Skeletal muscle tissue (tissue), 4 donors: ENCODE measurements around the gene NOTCH3. TPM values are rescaled to one million over a fixed set of nuclear protein-coding genes. Genes with fewer than 3 reads are reported as not detected.

Experiments used
- H3K27ac ChIP-seq: one replicate; pipeline ENCODE4 v1.7.0; 2013; ENCODE audit warnings: mild to moderate bottlenecking, low read depth, low read length, inconsistent platforms
- H3K27me3 ChIP-seq, 3 donors: one replicate each; pipeline ENCODE4 v1.7.0; 2013; ENCODE audit warnings: low read length in 3 of 3; ENCODE audit not compliant: control insufficient read depth in 3 of 3, insufficient read depth in 3 of 3
- H3K36me3 ChIP-seq, 3 donors: one replicate each; pipeline ENCODE4 v1.7.0; 2013; ENCODE audit warnings: low read length in 3 of 3; ENCODE audit not compliant: control insufficient read depth in 3 of 3, insufficient read depth in 3 of 3
- H3K4me1 ChIP-seq, 3 donors: one replicate each; pipeline ENCODE4 v1.7.0; 2013; ENCODE audit warnings: low read length in 3 of 3, mild to moderate bottlenecking in 3 of 3; ENCODE audit not compliant: control insufficient read depth in 3 of 3, insufficient read depth in 3 of 3
- H3K4me3 ChIP-seq, 3 donors: one replicate each; pipeline ENCODE4 v1.7.0; 2013; ENCODE audit warnings: low read length in 3 of 3
- H3K9ac ChIP-seq, 3 donors: one replicate each; pipeline ENCODE4 v1.7.0; 2013; ENCODE audit warnings: low read length in 3 of 3, mild to moderate bottlenecking in 3 of 3, moderate library complexity in 2 of 3, low read depth in 1 of 3
- H3K9me3 ChIP-seq, 3 donors: one replicate each; pipeline ENCODE4 v1.7.0; 2013; ENCODE audit warnings: low read length in 3 of 3; ENCODE audit not compliant: control insufficient read depth in 3 of 3
- total RNA-seq: library from RNA; depleted of rRNA; stranded (reverse); fragments of >200 nt; gene quantifications from one replicate; pipeline ENCODE4 v1.2.3, GENCODE V29; 2014
- donor health status: Osteomylitis.

Gene NOTCH3
- total RNA-seq, 1 donor from 2014 or later: 77.8 TPM

GRCh38 chr19:15237759-15238638 is 37.2 kb upstream of the NOTCH3 start:
- Histone ChIP-seq H3K9me3 (no peaks in the 10 kb centered on the region), H3K4me3 (no peak overlapping the region), H3K27me3 (no peaks in the 10 kb centered on the region), H3K27ac (peak overlapping the region; percentile 66), H3K9ac (peak overlapping the region in 1 of 3 donors; percentile 41), H3K4me1 (peaks cover 2 to 7% (median 7%) of the 10 kb centered on the region in 3 donors), H3K36me3 (peaks cover 47 to 57% (median 55%) of the 10 kb centered on the region in 3 donors)

DNA sequence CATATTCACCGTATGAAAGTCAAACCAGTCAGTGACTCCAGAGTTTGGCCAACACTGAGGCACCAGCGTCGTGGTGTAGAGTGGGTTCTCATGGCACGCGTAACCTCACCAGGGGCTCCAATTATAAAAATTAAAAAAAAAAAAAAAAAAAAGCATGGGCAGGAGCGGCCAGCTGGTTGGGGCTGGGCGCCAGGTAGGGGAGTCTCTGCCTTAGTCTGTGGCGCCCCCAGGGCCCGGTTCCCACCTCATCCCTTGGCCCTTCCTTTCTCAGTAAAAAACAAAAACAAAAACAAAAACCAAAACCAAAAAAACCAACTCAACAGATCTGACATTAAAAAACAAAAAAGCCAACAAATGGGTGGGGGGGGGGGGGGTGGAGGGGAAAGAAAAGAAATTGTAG is 36.1 kb upstream of the NOTCH3 start:
- H3K9ac ChIP-seq: no peak overlapping the region
- H3K4me1 ChIP-seq: peaks cover 6 to 12% (median 11%) of the 10 kb centered on the region in 3 donors
- no peak overlapping the region for H3K27ac ChIP-seq
- peaks cover 4 to 7% (median 5%) of the 10 kb centered on the region in 3 donors for H3K27me3 ChIP-seq
- H3K4me3 ChIP-seq: no peak overlapping the region
- peaks cover 47 to 49% (median 47%) of the 10 kb centered on the region in 3 donors for H3K36me3 ChIP-seq
- H3K9me3 ChIP-seq: no peaks in the 10 kb centered on the region

GRCh38 chr19:15235781-15236180 is 35.0 kb upstream of the NOTCH3 start:
- Histone ChIP-seq H3K36me3 (peaks cover 40 to 47% (median 41%) of the 10 kb centered on the region in 3 donors), H3K27ac (no peak overlapping the region), H3K4me3 (no peak overlapping the region), H3K27me3 (peaks cover 15 to 16% (median 16%) of the 10 kb centered on the region in 3 donors), H3K9ac (no peak overlapping the region), H3K4me1 (peaks cover 9 to 16% (median 9%) of the 10 kb centered on the region in 3 donors), H3K9me3 (no peaks in the 10 kb centered on the region)

- Histone ChIP-seq H3K27me3 (peaks cover 15 to 17% (median 17%) of the 10 kb centered on the region in 3 donors), H3K9ac (no peak overlapping the region), H3K36me3 (peaks cover 28 to 37% (median 31%) of the 10 kb centered on the region in 3 donors), H3K27ac (no peak overlapping the region), H3K4me1 (peaks cover 4 to 12% (median 6%) of the 10 kb centered on the region in 3 donors), H3K9me3 (no peaks in the 10 kb centered on the region), H3K4me3 (no peak overlapping the region)
These were observed 33.8 kb upstream of the NOTCH3 start for GRCh38 chr19:15234431-15235130.

DNA sequence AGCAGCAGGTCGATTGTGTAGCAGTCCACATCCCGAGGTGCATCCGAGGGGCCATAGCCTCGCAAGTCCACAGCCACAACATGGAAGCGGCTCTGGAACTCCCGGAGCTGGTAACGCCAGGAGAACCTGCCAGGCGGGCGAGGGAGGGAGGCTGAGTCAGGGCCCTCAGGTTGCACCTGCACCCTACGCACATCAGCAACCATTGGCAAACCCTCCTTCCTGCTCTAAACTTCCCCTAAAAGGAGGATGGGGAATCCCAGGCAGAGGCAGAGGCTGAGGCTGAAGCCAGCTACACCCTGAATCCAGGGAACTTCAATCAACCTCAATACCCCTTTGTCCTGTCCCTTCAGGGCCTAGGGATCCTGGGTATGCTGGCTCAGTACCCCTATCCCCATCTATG is 30.5 kb upstream of the NOTCH3 start:
- Histone ChIP-seq H3K9me3 (no peaks in the 10 kb centered on the region), H3K9ac (no peak overlapping the region), H3K4me1 (peaks cover 6 to 12% (median 6%) of the 10 kb centered on the region in 3 donors), H3K4me3 (no peak overlapping the region), H3K27me3 (peaks cover 15 to 17% (median 17%) of the 10 kb centered on the region in 3 donors), H3K36me3 (peaks cover 6 to 9% (median 8%) of the 10 kb centered on the region in 3 donors), H3K27ac (no peak overlapping the region)

DNA sequence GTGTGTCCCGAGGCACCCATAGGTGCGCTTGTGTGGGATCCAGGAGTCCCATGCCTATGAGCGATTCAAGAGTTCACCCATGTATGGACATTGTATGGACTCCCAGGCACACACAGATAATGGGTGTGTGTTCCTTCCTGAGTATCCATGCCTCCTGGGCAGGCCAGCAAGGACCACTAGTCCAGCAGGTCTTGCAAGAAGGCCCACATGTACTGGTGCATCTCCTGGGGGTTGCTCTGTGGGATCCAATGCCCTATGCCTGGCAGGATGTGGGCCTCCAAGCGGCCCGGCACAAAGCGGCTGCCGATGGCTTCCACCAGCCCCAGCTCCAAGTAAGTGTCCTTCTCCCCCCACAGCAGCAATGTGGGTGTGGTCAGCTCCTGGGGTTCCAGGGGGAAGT is 26.5 kb upstream of the NOTCH3 start:
- Histone ChIP-seq H3K9ac (no peak overlapping the region), H3K4me3 (no peak overlapping the region), H3K27ac (peak overlapping the region; percentile 7), H3K9me3 (no peaks in the 10 kb centered on the region), H3K27me3 (peaks cover 12 to 17% (median 16%) of the 10 kb centered on the region in 3 donors), H3K36me3 (no peaks in the 10 kb centered on the region), H3K4me1 (peaks cover 13 to 27% (median 17%) of the 10 kb centered on the region in 3 donors)

DNA sequence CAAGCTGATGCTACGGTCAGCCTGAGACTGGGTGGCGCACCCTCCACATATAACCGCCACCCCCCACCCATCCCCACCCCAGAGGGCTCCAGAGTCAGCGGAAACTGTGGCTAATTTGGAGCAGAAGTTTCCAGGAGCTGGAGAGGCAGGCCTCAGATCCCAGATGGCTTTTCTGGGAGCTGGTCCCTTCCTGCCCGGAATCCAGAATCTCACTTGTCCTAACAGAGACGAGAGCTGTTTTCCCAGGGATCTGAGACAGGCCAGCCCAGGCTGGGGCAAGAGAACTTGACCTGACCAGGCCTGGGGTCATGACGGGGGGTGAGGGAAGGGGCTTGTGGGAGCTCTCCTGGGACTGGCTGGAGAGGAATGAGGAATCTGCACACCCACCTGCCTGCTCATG is 25.0 kb upstream of the NOTCH3 start:
- peaks cover 0 to 2% (median under 1%) of the 10 kb centered on the region in 3 donors for H3K27me3 ChIP-seq
- peak overlapping the region; percentile 66 for H3K27ac ChIP-seq
- no peaks in the 10 kb centered on the region for H3K9me3 ChIP-seq
- no peaks in the 10 kb centered on the region for H3K36me3 ChIP-seq
- no peak overlapping the region for H3K9ac ChIP-seq
- H3K4me3 ChIP-seq: no peak overlapping the region
- peaks cover 6 to 16% (median 14%) of the 10 kb centered on the region in 3 donors for H3K4me1 ChIP-seq

- Histone ChIP-seq H3K27me3 (no peaks in the 10 kb centered on the region), H3K36me3 (no peaks in the 10 kb centered on the region), H3K4me3 (peak overlapping the region; percentile 58 to 80 (median 71)), H3K9me3 (no peaks in the 10 kb centered on the region), H3K27ac (peak overlapping the region; percentile 80), H3K4me1 (peaks cover 8 to 21% (median 18%) of the 10 kb centered on the region in 3 donors), H3K9ac (peak overlapping the region; percentile 64 to 79 (median 69))
These were observed 23.0 kb upstream of the NOTCH3 start for GRCh38 chr19:15223649-15224361.

- Histone ChIP-seq H3K9me3 (no peaks in the 10 kb centered on the region), H3K4me3 (peak overlapping the region; percentile 58 to 80 (median 71)), H3K36me3 (no peaks in the 10 kb centered on the region), H3K27ac (peak overlapping the region; percentile 80), H3K9ac (peak overlapping the region; percentile 64 to 79 (median 69)), H3K27me3 (no peaks in the 10 kb centered on the region), H3K4me1 (peaks cover 8 to 26% (median 21%) of the 10 kb centered on the region in 3 donors)
These were observed 22.2 kb upstream of the NOTCH3 start for GRCh38 chr19:15222738-15223648.
